Fibroblast of villous mesenchyme (primary cell): ENCODE results near the gene KDM6A. TPM values are rescaled to one million over a fixed set of nuclear protein-coding genes. Genes with fewer than 3 reads are reported as not detected.

Experiments used
- DNase-seq: peaks from one replicate; pipeline ENCODE4 v3.0.0-alpha.2; 2010; ENCODE audit warnings: low read depth
- H3K4me3 ChIP-seq: 2 replicates; pipeline ENCODE4 v1.5.1; 2011; ENCODE audit warnings: low read depth, mild to moderate bottlenecking, low read length
- CTCF ChIP-seq: IDR thresholded peaks from 2 replicates; pipeline ENCODE4 v1.5.1; 2012; ENCODE audit warnings: low read depth, mild to moderate bottlenecking, low read length; ENCODE audit not compliant: insufficient read depth
- total RNA-seq: library from RNA; depleted of rRNA; stranded (reverse); fragments of >200 nt; gene quantifications from 2 replicates; pipeline ENCODE4 v1.2.3, GENCODE V29; 2012

KDM6A gene
- total RNA-seq, 1 donor = 27.6 TPM

GRCh38 chrX:44918722-44919121 is 45.7 kb downstream of the KDM6A start:
- TF ChIP-seq CTCF = no peak
- H3K4me3 ChIP-seq = no peak overlapping the region
- DNase-seq = peak; percentile 52

DNA sequence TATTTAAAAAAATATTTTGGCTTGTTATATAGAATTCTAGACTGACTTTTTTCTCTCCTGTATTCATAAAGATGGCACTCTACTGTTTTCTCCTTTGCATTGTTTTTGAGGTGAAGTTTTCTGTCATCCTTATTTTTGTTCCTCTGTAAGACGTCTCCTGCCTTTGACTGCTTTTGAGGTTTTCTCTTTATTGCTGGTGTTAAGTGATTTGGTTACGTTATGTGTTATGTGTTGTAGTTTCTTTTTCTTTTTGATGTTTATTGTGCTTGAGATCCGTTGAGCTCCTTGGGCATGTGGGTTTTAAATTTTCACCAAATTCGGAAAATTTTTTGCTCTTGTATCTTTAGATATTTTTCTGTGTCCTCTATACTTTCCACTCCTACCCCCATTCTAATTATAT is 50.0 kb downstream of the KDM6A start:
- no peak for TF ChIP-seq CTCF
- no peak overlapping the region for H3K4me3 ChIP-seq
- no peak for DNase-seq

- H3K4me3 ChIP-seq = no peak overlapping the region
- DNase-seq = no peak
- TF ChIP-seq CTCF = no peak
Observed at GRCh38 chrX:44927398-44927797, 54.4 kb downstream of the KDM6A start.

GRCh38 chrX:44931441-44931973 is 58.5 kb downstream of the KDM6A start:
- TF ChIP-seq CTCF = no peak
- H3K4me3 ChIP-seq = no peak overlapping the region
- no peak for DNase-seq

DNA sequence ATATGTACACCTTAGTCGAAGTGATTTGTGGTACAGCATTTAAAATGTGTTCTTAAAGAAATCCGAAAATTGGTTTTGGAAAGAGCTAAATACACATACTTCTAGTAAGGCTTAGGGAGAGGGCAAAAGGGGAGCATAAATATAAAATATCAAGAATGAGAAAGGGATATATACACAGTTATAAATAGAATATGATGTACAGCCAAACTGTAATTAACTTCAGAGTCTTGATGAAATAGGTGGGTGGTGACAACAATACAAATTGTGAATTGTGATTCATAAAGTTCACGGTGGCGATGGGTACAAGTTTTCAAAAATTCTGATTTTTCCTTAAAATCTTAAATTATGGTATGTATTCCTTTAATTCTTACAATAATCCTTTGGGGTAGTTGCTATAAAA is 62.2 kb downstream of the KDM6A start:
- H3K4me3 ChIP-seq = no peak overlapping the region
- TF ChIP-seq CTCF = no peak
- no peak for DNase-seq

GRCh38 chrX:44935640-44936039 is 62.7 kb downstream of the KDM6A start:
- TF ChIP-seq CTCF = no peak
- H3K4me3 ChIP-seq = no peak overlapping the region
- no peak for DNase-seq

DNA sequence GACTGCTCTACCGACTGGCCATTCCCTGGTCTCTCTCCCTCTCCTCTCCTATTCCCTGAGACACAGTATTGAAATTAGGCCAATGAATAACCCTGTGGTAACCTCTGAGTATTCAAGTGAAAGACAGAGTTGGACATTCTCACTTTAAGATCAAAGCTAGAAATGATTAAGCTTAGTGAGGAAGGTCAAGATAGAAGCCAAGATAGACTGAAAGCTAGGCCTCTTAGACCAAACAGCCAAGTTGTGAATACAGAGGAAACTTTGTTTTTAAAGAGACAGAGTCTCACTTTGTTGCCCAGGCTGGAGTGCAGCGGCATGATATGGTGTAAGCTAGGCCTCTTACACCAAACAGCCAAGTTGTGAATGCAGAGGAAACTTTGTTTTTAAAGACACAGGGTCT is 64.6 kb downstream of the KDM6A start:
- no peak overlapping the region for H3K4me3 ChIP-seq
- no peak for DNase-seq
- TF ChIP-seq CTCF = no peak
